OCI-LY1 (cell line): ENCODE data around the gene OR4K5.

Experiments
- EZH2 ChIP-seq: fragments of 200-600 bp; sonication (generic), shearing (Covaris generic); IDR thresholded peaks from 2 replicates; pipeline ENCODE4 v1.8.0; 2017; ENCODE audit warnings: borderline replicate concordance, mixed run types, mild to moderate bottlenecking, antibody characterized with exemption, low read length, moderate library complexity, mixed read lengths
- TF ChIP-seq, protein P1 (sequence below): fragments of 200-600 bp; sonication (generic), shearing (Covaris generic); IDR thresholded peaks from 2 replicates; pipeline ENCODE4 v1.5.1; 2017; ENCODE audit warnings: mild to moderate bottlenecking, antibody characterized with exemption, low read length, moderate library complexity, mixed read lengths

DNA sequence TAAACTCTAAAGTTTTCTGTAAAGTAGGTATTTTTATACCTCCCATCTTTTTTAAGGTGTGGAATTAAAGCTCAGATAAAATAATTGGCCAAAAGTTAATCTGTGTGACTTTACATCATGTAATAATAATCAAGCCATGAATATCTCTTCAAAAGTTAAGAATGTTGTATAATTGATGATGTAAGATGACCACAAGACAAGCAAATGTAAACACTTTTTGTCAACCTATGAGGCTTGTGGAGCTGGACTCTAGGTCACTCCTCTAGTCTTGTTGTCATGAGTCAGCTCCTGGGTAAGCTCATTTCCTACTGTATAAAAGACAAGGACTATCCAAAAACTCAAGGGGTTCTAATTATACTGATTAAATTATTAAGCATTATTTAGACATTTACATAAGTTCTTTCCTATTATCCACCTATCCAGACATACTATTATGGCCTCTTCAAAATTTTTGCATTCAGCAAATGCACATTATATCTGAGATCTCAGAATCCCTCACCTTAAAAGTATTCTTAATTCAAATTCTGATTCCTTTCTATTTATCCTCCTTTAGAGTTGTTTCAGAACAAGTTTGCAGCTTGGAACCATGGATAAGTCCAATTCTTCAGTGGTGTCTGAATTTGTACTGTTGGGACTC is at the start of gene OR4K5:
- TF ChIP-seq, protein P1, sequence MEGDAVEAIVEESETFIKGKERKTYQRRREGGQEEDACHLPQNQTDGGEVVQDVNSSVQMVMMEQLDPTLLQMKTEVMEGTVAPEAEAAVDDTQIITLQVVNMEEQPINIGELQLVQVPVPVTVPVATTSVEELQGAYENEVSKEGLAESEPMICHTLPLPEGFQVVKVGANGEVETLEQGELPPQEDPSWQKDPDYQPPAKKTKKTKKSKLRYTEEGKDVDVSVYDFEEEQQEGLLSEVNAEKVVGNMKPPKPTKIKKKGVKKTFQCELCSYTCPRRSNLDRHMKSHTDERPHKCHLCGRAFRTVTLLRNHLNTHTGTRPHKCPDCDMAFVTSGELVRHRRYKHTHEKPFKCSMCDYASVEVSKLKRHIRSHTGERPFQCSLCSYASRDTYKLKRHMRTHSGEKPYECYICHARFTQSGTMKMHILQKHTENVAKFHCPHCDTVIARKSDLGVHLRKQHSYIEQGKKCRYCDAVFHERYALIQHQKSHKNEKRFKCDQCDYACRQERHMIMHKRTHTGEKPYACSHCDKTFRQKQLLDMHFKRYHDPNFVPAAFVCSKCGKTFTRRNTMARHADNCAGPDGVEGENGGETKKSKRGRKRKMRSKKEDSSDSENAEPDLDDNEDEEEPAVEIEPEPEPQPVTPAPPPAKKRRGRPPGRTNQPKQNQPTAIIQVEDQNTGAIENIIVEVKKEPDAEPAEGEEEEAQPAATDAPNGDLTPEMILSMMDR: no peak
- TF ChIP-seq EZH2: no peak
